Prostate gland (tissue), 2 donors: ENCODE data around the gene TPBGL. TPM values are rescaled to one million over a fixed set of nuclear protein-coding genes. Genes with fewer than 3 reads are reported as not detected.

Experiments
- DNase-seq: peaks from one replicate; pipeline ENCODE4 v3.0.0-alpha.2; 2019; ENCODE audit warnings: low spot score
- H3K27ac ChIP-seq, 2 donors: fragments of 200-600 bp; sonication (generic); 2 replicates each; pipeline ENCODE4 v1.5.1; 2017 to 2019
- H3K27me3 ChIP-seq: fragments of 200-600 bp; sonication (generic); replicated peaks from 2 replicates; pipeline ENCODE4 v1.5.1; 2019; ENCODE audit not compliant: insufficient read depth
- H3K36me3 ChIP-seq, 2 donors: fragments of 200-600 bp; sonication (generic); 1 replicate in 1 of 2; 2 replicates in 1 of 2; pipeline versions ENCODE4 v1.5.1 to v1.8.1; 2017 to 2019
- H3K4me1 ChIP-seq: fragments of 200-600 bp; sonication (generic); replicated peaks from 2 replicates; pipeline ENCODE4 v1.5.1; 2019
- H3K4me3 ChIP-seq, 2 donors: fragments of 200-600 bp; sonication (generic); 2 replicates each; pipeline ENCODE4 v1.5.1; 2017 to 2019
- H3K9me3 ChIP-seq: fragments of 200-600 bp; sonication (generic); 2 replicates; pipeline ENCODE4 v1.5.1; 2017
- CTCF ChIP-seq, 4 experiments: fragments of 200-600 bp in 2 of 4; fragments of 450-650 bp in 2 of 4; sonication (generic) in 2 of 4; IDR thresholded peaks; 1 replicate in 3 of 4; 2 replicates in 1 of 4; pipeline ENCODE4 v1.5.1; 2016 to 2019; ENCODE audit warnings: antibody characterized with exemption in 4 of 4, mild to moderate bottlenecking in 2 of 4, moderate library complexity in 2 of 4
- POLR2A ChIP-seq: fragments of 450-650 bp; IDR thresholded peaks from one replicate; pipeline ENCODE4 v1.6.1; 2016; ENCODE audit warnings: antibody characterized with exemption, mild to moderate bottlenecking
- POLR2AphosphoS5 ChIP-seq: sonication (generic); formaldehyde crosslinking; IDR thresholded peaks from one replicate; pipeline ENCODE4 v1.6.1; 2017; ENCODE audit warnings: antibody characterized with exemption
- WGBS: methylation state at CpG from one replicate; pipeline ENCODE4 v1.1.5; 2018; 5-methylcytosine and 5-hydroxymethylcytosine counted together
- intact Hi-C: fragments of 100-400 bp; cut with DNase I; formaldehyde crosslinking; loops from one replicate; pipeline ENCODE4 v1.14.2; 2022
- total RNA-seq, 2 donors: library from RNA; depleted of rRNA; stranded (reverse); fragments of >200 nt; gene quantifications; one replicate each; pipeline ENCODE4 v1.1.0, GENCODE V29; 2016

Gene TPBGL
- 1 to 10 TPM in 1 of 2 donors, under 1 TPM in 1; 0.68 to 8.3 TPM for total RNA-seq

- H3K4me3 ChIP-seq, result peak within 1 kb of the TSS; percentile 27 to 41
These were observed at the start of gene TPBGL for GRCh38 chr11:75240311-75241035. Gene TPBGL, plus strand, starts transcription at chr11:75240774. Its CDS starts 276 bp downstream, at chr11:75241050.

DNA sequence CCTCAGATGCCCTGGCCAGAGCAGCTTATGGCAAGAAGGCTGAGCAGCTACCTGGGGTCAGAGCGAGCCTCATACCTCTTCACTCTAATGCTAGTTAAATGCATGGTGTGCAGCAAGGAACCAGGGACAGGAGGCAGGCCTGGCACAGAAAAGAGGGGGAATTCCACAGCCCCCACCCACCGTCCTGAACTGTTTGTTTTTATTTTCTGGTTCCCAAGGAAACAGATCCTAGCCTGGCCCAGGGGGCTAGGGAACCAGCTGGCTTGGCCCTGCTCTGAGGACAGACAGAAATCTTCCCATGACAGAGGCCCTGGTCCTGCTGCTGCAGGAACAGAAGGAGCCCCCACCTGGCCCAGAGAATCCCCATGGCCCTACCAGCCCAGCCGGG, 49.2 kb upstream of the TPBGL start:
- Histone ChIP-seq H3K9me3 (no peaks in the 10 kb centered on the region), H3K27me3 (no peaks in the 10 kb centered on the region), H3K4me3 (no peak overlapping the region), H3K4me1 (peaks cover 3% of the 10 kb centered on the region), H3K27ac (no peak overlapping the region), H3K36me3 (no peaks in the 10 kb centered on the region)
- intact Hi-C loops, result no loop called here
- TF ChIP-seq POLR2AphosphoS5 (no peak), CTCF (IDR thresholded peaks at IDR 0.05) (no peak), POLR2A (no peak)
- DNase-seq, result no peak
- 26% methylated on average over 3 of the region's 3 CpGs for WGBS

More at GRCh38 chr11:75240311-75241035, at the start of gene TPBGL:
- no peak for DNase-seq
- Histone ChIP-seq H3K4me1 (peaks cover 4% of the 10 kb centered on the region), H3K27me3 (peaks cover 2% of the 10 kb centered on the region), H3K27ac (no peak within 1 kb of the TSS), H3K9me3 (no peaks in the 10 kb centered on the region), H3K36me3 (no peaks in the 10 kb centered on the region)
- TF ChIP-seq POLR2AphosphoS5, result no peak
- TF ChIP-seq POLR2A, result no peak
- no peak for TF ChIP-seq CTCF (IDR thresholded peaks at IDR 0.05)
- WGBS, result 3% methylated on average over 45 of the region's 58 CpGs
- intact Hi-C loops, result no loop called here

GRCh38 chr11:75193271-75193670, 47.3 kb upstream of the TPBGL start:
- no peaks in the 10 kb centered on the region for H3K9me3 ChIP-seq
- H3K4me1 ChIP-seq, result peaks cover 3% of the 10 kb centered on the region
- H3K27ac ChIP-seq, result no peak overlapping the region
- no peak for DNase-seq
- 95% methylated on average over 15 of the region's 15 CpGs for WGBS
- H3K27me3 ChIP-seq, result no peaks in the 10 kb centered on the region
- H3K36me3 ChIP-seq, result no peaks in the 10 kb centered on the region
- TF ChIP-seq POLR2A, result no peak
- TF ChIP-seq POLR2AphosphoS5, result no peak
- no peak for TF ChIP-seq CTCF (IDR thresholded peaks at IDR 0.05)
- no peak overlapping the region for H3K4me3 ChIP-seq
- intact Hi-C loops, result no loop called here

DNA sequence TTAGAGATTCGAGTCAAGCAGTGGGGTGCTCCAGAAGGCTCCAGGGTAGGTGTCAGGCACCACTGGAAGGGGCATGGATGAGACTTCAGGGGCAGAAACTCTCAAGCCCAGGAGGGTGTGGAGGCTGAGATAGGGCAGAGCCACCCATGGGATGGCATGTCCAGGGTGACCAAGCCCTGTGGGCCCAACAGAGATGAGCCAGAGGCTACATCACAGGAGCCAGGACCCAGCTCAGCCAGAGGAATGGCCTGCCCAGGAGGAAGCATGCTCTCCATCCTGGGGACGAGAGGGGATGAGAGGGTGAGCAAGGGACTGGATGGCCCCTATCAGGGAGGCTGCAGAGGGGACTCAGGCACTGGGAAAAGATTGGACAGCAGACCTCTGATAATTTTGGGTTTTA, 46.9 kb upstream of the TPBGL start:
- no peak for DNase-seq
- 67% methylated on average over 2 of the region's 2 CpGs for WGBS
- H3K36me3 ChIP-seq, result no peaks in the 10 kb centered on the region
- H3K27ac ChIP-seq, result no peak overlapping the region
- H3K9me3 ChIP-seq, result no peaks in the 10 kb centered on the region
- intact Hi-C loops, result no loop called here
- H3K27me3 ChIP-seq, result no peaks in the 10 kb centered on the region
- peaks cover 3% of the 10 kb centered on the region for H3K4me1 ChIP-seq
- H3K4me3 ChIP-seq, result no peak overlapping the region
- TF ChIP-seq CTCF (IDR thresholded peaks at IDR 0.05) (no peak), POLR2AphosphoS5 (no peak), POLR2A (no peak)

GRCh38 chr11:75194147-75194546, 46.4 kb upstream of the TPBGL start:
- Histone ChIP-seq H3K27me3 (no peaks in the 10 kb centered on the region), H3K9me3 (no peaks in the 10 kb centered on the region), H3K36me3 (no peaks in the 10 kb centered on the region), H3K27ac (no peak overlapping the region), H3K4me1 (peaks cover 3% of the 10 kb centered on the region), H3K4me3 (no peak overlapping the region)
- WGBS, result 47% methylated on average over 5 of the region's 5 CpGs
- no peak for DNase-seq
- intact Hi-C loops, result no loop called here
- TF ChIP-seq POLR2A (no peak), CTCF (IDR thresholded peaks at IDR 0.05) (no peak), POLR2AphosphoS5 (no peak)
